Nephron (organoid): ENCODE results near the gene MSRB3.

Source experiments
- H3K27ac Mint-ChIP-seq, 3 experiments: 2 replicates each; pipeline ENCODE4 v1.8.0; 2020; ENCODE audit warnings: mixed read lengths in 3 of 3, mild to moderate bottlenecking in 2 of 3, moderate library complexity in 1 of 3
- H3K27me3 Mint-ChIP-seq: 2 replicates; pipeline ENCODE4 v1.8.0; 2021; ENCODE audit warnings: low read depth, mild to moderate bottlenecking, moderate library complexity, mixed read lengths
- H3K36me3 Mint-ChIP-seq: 2 replicates; pipeline ENCODE4 v1.8.0; 2020; ENCODE audit warnings: low read depth, mixed read lengths
- H3K4me1 Mint-ChIP-seq: 2 replicates; pipeline ENCODE4 v1.8.0; 2020; ENCODE audit warnings: mixed read lengths
- H3K4me3 Mint-ChIP-seq, 3 experiments: 2 replicates each; pipeline ENCODE4 v1.8.0; 2020; ENCODE audit warnings: mild to moderate bottlenecking in 3 of 3, mixed read lengths in 3 of 3, moderate library complexity in 2 of 3
- H3K9me3 Mint-ChIP-seq: 2 replicates; pipeline ENCODE4 v1.8.0; 2020; ENCODE audit warnings: mixed read lengths
- TF ChIP-seq, protein P1 (sequence below), 3 experiments: fragments of 200-600 bp; sonication (generic); IDR thresholded peaks; one replicate each; pipeline ENCODE4 v1.5.0; 2021; ENCODE audit warnings: antibody characterized with exemption in 3 of 3; ENCODE audit not compliant: unreplicated experiment in 3 of 3

Gene MSRB3

DNA sequence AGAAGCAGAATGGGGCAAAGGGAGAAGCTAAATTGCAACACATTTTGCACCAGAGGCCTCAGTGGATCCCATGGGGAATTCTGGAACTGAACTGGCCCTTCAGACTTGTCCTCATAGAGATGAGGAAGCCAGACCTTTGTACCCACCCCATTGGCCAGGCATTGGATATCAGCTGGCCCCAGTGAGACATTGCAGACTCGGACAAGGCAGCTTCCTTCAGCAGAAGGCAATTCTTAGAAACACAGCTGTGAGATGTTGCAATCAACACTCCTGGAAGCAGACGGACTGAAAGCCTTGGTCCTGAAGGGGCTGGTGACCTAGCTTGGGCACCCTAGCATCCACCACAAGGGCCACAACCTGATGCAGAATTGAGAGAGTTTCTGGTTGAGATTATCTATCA, 218.1 kb downstream of the MSRB3 start:
- no peaks in the 10 kb centered on the region for H3K9me3 Mint-ChIP-seq
- TF ChIP-seq, protein P1, sequence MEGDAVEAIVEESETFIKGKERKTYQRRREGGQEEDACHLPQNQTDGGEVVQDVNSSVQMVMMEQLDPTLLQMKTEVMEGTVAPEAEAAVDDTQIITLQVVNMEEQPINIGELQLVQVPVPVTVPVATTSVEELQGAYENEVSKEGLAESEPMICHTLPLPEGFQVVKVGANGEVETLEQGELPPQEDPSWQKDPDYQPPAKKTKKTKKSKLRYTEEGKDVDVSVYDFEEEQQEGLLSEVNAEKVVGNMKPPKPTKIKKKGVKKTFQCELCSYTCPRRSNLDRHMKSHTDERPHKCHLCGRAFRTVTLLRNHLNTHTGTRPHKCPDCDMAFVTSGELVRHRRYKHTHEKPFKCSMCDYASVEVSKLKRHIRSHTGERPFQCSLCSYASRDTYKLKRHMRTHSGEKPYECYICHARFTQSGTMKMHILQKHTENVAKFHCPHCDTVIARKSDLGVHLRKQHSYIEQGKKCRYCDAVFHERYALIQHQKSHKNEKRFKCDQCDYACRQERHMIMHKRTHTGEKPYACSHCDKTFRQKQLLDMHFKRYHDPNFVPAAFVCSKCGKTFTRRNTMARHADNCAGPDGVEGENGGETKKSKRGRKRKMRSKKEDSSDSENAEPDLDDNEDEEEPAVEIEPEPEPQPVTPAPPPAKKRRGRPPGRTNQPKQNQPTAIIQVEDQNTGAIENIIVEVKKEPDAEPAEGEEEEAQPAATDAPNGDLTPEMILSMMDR (IDR thresholded peaks at IDR 0.05; ENCODE audit: unreplicated experiment in 3 of 3): no peak
- H3K4me3 Mint-ChIP-seq: no peak overlapping the region
- no peaks in the 10 kb centered on the region for H3K36me3 Mint-ChIP-seq
- H3K27ac Mint-ChIP-seq: peak overlapping the region in 2 of 3 experiments; percentile 24 to 39
- H3K4me1 Mint-ChIP-seq: peaks cover 61% of the 10 kb centered on the region
- peaks cover 9% of the 10 kb centered on the region for H3K27me3 Mint-ChIP-seq

DNA sequence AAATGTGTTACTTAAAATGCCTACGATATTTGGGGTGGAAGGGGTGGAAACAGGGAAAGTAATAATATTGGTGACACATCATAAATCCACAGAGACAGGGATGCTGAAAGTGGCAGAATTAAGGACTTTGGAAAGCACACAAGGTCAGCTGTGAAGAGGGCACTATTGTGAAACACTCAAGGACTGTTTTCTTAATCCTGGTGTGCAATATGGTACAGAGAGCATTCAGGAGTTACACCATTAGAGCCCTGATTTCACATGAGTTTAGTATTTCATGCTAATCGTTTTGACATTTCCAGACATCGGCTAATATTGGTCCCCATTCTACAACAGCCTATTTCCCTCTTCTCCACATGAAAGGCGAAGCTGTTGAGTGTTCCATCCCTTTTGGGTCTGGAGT, 219.2 kb downstream of the MSRB3 start:
- Mint-ChIP-seq H3K36me3 (no peaks in the 10 kb centered on the region), H3K4me3 (no peak overlapping the region), H3K27ac (peak overlapping the region in 2 of 3 experiments; percentile 50 to 52), H3K27me3 (peaks cover 9% of the 10 kb centered on the region), H3K9me3 (no peaks in the 10 kb centered on the region), H3K4me1 (peaks cover 67% of the 10 kb centered on the region)
- TF ChIP-seq, protein P1 (IDR thresholded peaks at IDR 0.05; ENCODE audit: unreplicated experiment in 3 of 3): no peak

DNA sequence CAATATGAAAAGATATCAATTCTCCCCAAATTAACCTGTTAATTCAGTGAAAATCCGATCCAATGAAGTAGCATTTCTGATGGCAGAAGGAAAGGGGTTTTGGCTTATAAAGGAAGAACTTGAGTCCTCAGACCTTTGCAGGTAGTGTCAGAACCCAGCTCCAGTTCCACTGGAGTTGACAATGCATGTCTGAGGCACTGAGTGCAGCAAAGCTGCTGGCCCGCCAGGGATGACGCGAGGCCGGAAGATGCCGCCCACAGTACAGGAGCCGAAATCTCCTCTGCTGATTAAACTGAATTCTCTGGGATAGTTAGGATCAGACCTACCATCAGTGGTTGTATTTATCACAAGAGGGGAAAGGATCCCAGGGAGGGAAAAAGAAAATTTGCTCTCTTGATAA, 220.7 kb downstream of the MSRB3 start:
- H3K4me1 Mint-ChIP-seq: peaks cover 63% of the 10 kb centered on the region
- peaks cover 9% of the 10 kb centered on the region for H3K27me3 Mint-ChIP-seq
- no peaks in the 10 kb centered on the region for H3K9me3 Mint-ChIP-seq
- TF ChIP-seq, protein P1 (IDR thresholded peaks at IDR 0.05; ENCODE audit: unreplicated experiment in 3 of 3): no peak
- no peak overlapping the region for H3K4me3 Mint-ChIP-seq
- no peaks in the 10 kb centered on the region for H3K36me3 Mint-ChIP-seq
- no peak overlapping the region for H3K27ac Mint-ChIP-seq

DNA sequence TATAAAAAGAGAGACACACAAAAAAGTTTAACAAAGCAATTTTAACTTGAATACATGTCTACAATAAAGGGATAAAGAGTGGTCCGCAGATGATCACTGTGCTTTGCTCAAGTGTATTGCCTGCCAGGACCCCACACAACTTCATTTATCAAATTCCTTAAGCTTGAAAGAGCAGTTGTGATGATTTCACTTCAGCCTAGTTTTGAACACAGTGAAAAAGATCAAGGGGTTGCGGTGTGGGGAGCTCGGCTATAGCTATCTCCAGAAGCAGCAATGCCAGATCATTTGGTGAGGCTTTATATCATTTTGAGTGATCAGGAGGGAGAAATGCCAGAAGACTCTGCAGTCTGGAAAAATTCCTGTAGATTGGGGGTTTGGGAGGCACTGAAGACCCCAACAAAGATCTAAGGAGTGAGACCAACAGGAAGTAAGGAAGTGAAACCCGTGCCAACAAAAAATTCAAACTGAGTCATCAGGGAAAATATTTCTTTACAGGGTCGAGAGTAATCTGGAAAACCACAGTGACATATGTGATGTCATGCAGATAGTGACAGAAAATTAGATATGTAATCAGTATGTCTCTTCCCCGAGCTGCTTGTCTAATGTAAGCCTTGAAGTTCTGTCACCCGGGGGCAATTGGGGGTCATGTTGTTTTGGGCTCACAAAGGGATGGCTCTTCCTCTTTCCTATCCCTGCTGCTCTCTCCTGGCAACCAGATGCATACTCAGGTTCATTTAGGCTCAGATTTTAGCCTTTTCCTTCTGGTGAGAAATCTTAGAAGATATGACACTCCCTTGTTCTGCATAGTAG, 221.8 kb downstream of the MSRB3 start:
- Mint-ChIP-seq H3K27ac (peak overlapping the region; percentile 18 to 66 (median 47)), H3K4me3 (no peak overlapping the region), H3K4me1 (peaks cover 61% of the 10 kb centered on the region), H3K27me3 (peaks cover 9% of the 10 kb centered on the region), H3K9me3 (no peaks in the 10 kb centered on the region), H3K36me3 (no peaks in the 10 kb centered on the region)
- TF ChIP-seq, protein P1 (IDR thresholded peaks at IDR 0.05; ENCODE audit: unreplicated experiment in 3 of 3): no peak

DNA sequence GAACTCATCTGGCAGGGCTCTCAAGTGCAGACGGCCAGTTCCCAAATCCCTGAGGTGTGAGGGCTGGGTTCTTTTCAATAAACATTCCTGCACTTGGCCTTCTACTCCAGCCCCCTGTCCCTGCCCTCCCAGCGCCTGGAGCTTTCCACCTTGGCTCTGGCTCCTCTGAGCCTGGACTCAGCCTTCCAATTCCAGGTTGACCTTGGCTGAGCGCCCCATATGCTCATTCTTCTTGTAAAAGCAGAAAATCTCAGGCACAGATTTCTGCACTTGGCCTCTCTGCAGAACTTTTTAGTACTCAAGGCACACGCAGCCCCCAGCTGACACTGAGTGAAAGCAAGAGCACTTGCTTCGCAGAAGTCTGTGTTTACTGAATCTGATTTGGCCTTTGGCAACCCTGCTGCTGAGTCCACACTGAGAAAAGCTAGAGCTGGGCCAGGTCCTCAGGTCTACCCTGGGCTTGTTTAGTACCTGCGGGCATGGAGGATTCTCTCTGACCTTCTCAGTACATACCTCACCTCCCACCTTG, 222.7 kb downstream of the MSRB3 start:
- Mint-ChIP-seq H3K4me3 (no peak overlapping the region), H3K36me3 (no peaks in the 10 kb centered on the region), H3K27me3 (peaks cover 9% of the 10 kb centered on the region), H3K27ac (peak overlapping the region; percentile 18 to 66 (median 47)), H3K4me1 (peaks cover 53% of the 10 kb centered on the region), H3K9me3 (no peaks in the 10 kb centered on the region)
- TF ChIP-seq, protein P1 (IDR thresholded peaks at IDR 0.05; ENCODE audit: unreplicated experiment in 3 of 3): no peak

DNA sequence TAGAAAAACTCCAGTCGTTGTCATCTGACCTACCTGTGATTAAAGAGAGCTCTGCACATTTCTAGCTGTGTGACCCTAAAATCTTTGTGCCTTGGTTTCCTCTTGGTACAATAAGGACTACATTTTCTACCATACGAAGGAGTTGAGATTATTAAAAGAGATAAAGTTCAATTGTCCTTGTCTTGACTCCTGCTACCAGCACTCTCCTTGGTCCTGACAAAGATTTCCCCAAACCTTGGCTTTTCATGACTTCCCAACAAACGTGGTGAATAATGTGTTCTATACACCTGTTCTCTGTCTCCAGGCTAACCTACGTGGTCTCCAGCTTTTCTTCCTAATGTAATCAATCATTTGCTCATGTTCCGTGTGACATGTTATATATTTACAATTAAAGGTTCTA, 223.5 kb downstream of the MSRB3 start:
- Mint-ChIP-seq H3K36me3 (no peaks in the 10 kb centered on the region), H3K27ac (no peak overlapping the region), H3K4me1 (peaks cover 45% of the 10 kb centered on the region), H3K27me3 (peaks cover 9% of the 10 kb centered on the region), H3K9me3 (no peaks in the 10 kb centered on the region), H3K4me3 (no peak overlapping the region)
- TF ChIP-seq, protein P1 (IDR thresholded peaks at IDR 0.05; ENCODE audit: unreplicated experiment in 3 of 3): no peak
